IPS DF 4.7 (cell line): ENCODE results near the gene SDC4.

ENCODE experiments used
- DNase-seq: peaks from one replicate; pipeline ENCODE4 v3.0.0-alpha.2; 2013; ENCODE audit warnings: low spot score; ENCODE audit errors: extremely low read depth

SDC4 gene

DNA sequence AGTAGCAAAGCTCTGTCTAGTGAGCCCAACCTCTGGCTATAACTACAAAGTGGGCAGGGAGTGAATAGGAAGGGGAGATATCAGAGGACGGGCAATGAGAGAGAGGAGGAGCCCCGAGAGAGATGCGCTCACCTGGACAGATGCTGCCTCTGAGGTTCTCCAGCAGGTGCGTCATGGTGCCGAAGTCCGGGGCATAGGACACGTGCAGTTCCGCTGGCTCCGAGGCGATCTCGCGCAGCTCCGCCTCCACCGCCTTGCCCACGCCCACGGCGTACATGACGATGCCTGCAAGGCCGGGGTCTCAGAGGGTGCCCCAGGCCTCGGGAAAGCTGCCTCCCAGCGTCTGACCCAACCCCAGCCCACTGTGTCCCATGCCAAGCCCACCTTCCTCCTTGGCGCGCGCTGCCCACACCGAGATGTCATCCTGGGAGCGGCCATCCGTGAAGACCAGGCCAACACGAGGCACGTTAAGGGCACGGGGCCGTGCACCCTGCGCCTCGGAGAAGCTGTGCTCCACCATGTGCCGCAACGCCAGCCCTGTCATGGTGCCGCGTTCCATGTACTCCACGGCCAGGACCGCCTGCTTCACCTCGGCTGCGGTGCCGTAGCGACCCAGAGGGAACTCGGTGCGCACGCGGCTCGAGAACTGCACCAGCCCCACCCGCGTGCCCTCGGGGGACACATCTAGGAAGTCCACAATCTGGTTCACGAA is 50.3 kb downstream of the SDC4 start:
- DNase-seq: no peak

- DNase-seq: no peak
Observed at GRCh38 chr20:45294659-45295058, 53.6 kb downstream of the SDC4 start.

DNA sequence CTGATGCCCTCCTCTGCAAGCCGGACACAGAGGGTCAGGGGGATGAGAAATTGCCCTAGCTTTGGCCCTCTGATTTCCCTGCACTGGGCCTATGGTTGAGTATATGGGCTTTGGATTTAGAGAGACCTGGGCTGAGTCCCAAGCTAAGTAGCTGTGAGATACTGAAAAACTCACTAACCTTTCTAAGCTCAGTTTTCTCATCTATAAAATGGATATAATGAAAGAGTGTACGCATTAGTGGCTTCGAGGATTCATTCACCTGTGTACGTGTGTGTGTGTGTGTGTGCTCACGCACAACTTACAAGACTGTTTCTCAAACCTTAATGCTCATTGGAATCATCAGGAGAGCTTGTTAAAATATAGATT is 54.2 kb downstream of the SDC4 start:
- no peak for DNase-seq

DNA sequence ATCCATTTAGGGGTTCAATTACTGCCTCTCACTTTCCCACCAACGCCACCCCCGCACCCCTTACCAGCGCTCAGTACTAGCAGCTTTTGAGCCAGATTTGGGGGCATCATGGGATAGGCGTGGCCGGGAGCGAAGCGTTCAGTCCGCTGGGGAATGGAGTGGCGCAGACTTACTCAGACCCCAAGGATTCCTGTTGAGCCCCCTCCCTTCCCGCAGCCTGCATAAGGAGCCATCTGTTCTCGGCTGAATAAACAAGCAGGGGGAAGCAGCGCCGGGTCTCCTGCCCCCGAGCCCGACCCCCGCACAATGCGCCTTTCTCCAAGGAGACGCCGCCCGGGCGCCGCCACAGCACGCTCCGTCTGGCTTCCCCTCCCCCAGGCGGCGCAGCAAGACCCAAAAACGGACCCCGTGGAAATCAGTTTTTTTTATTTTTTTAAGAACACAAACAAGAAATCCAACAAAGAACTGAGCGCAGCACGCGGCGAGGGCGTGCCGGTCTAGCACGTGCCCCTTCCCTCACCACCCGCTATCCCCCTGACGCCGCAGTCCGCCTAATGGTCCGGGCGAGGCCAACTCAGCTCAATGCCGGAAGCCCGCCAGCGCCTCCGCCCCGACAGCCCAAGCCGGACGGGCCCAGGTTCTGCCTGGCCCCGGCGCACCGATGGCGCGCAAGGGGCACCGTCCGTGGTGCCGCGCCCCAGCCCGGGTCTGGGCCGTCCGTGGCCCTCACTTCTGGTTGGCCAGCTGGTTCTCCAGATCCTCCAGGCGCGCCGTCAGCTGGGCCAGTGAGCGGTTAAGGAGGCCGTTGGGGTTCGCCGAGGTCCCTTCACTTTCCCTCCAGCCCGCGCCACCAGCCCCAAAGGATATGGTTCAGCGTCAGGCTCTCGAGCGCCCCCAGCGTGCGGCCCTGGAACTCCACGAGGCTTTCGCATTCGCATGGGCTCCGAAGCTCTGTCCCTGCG is 54.9 kb downstream of the SDC4 start:
- no peak for DNase-seq

- DNase-seq: no peak
Observed at GRCh38 chr20:45292343-45292742, 55.9 kb downstream of the SDC4 start.

DNA sequence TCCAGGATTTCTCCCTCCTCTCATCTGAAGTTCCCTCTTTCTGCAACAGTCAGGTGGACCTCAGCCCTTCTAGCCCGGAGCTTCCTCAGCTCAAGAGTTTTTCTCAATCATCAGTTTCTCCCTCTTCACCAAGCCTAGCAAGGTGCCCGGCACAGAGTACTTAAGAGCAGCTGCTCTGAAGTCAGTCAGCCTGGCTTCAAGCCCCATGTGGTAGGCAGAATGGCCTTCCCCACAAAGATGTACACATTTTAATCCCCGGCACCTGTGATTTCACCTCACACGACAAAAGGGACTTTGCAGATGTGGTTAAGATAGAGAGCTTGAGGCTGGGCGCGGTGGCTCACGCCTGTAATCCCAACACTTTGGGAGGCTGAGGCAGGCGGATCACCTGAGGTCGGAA is 56.7 kb downstream of the SDC4 start:
- no peak for DNase-seq

DNA sequence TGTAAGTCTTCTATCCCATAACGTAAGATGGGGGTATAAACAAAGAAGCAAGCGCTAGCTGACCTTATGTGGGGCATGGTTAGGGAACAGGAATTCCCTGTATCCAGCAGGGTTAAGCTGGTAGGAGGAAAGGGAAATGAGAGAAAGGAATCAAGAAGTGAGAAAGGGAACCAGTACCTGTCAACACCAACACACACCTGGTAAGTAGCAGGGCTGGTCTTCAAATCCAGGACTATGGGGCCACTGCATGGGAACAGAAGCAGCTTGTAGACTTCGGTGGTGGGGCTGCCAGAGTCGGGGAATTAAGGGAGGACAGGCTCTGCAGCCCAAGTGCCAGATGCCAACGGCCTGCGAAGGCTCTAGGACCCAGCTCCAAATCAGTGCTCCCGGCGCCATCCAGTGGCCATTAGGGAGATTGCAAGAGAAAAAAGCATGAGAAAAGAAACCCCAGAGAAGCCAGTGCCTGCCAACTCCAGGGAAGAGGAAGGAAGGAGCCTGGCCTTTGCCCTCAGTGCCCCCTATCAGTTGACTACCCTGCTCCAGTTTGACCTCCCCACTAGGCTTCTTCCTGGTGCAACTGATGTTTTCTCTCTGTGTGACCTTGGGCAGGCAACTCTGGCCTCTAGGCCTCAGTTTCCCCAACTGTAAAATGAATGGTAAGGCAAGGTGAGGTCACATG is 57.4 kb downstream of the SDC4 start:
- DNase-seq: no peak

- no peak for DNase-seq
Observed at GRCh38 chr20:45289942-45290676, 58.1 kb downstream of the SDC4 start.

GRCh38 chr20:45288860-45289259 is 59.4 kb downstream of the SDC4 start:
- DNase-seq: no peak

DNA sequence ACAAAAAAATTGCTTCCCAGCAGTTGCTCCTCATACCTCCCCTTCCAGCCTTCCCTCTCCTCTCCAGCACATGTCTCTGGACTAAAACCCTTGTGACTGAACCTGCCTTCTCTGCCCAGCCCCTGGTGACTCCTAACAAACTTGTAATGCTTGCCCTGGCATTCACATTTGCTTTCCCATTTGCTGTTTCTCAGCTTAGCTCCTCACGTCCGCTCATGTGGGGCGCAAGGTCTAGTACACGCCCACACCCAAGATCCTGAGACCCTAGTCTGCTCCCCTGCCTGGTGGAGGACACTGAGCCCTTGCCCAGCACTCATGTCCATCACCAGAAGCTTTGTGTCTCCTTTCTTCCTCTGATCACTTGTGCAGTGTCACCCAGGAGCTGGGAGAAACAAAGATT is 59.8 kb downstream of the SDC4 start:
- no peak for DNase-seq

GRCh38 chr20:45283551-45284057 is 64.6 kb downstream of the SDC4 start:
- DNase-seq: no peak

DNA sequence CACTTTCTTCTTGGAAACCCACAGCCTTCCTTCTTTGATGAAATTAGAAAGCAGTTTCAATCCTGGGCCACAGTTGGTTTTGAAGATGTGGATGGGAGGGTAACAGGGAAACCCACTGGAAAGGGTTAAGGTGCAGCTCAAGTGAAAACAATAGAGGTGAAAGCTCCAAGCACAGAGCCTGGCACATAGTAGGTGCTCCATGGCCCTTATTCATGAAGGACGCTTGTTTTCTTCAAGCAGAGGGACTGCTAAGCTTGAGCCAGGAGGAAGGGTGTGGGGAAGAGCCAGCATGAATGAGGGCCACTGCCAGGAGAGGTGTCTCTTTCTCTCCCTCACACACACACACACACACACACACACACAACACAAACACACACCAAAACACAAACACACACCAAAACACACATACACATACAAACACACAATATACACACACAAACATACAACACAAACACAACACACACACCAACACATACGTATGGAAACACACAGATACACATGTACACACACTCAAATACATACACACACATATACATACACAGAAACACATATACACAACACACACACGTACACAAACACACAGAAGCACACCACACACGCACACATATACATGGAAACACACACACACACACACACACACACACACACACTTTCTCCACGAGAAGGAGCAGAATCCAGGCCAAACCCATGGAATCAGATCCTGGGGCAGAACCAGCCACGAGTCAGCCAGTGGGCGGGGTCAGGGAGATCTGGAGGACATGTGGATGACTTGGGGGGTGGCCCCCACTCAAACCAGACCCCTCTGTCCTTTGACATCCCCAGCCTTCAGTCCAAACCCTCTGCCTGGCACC is 65.3 kb downstream of the SDC4 start:
- no peak for DNase-seq

DNA sequence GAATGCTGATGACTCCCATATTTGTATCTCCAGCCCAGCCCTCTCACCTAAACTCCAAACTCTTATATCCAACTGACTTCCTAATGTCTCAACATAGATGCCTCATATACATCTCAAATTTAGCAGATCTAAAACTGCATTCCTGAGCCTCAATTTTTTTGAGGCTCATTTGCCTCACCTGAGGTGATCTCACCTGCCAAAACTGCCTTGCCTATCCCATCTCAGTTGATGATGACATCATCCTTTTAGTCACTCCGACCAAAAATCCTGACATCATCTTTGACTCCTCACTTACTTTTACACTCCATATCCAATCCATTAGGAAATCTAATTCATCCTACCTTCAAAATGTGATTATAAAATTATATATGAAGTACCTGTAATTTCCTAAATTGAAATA is 68.2 kb downstream of the SDC4 start:
- DNase-seq: no peak

DNA sequence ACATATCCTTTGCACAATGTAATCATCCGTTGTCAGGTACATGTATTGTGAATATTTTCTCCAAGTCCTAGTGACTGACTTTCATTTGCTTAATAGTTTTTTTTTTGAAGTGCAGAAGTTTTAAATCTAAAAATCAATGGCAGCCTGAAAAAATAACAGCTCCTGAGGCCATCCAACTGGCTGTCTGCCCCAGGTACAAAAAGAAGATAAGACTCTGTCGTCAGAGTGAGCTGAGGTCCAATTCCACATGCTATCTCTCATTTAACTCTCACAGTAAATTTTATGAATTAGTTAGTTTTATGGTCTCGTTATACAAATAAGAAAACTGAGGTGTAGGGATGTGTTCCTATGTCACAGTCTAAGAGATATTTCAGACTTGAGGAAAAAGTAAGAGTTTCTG is 72.9 kb downstream of the SDC4 start:
- DNase-seq: no peak
